Small intestine (tissue), 7 donors: ENCODE data around the gene PDE4D. TPM values are rescaled to one million over a fixed set of nuclear protein-coding genes. Genes with fewer than 3 reads are reported as not detected.
A peak's percentile ranks its signal among the peaks of the same experiment; 100 is the strongest.

Experiments
- DNase-seq, 2 donors: peaks; one replicate each; pipeline versions ENCODE4 v3.0.0 to v3.0.0-alpha.2; 2013
- FAIRE-seq: peaks from 2 replicates; lab custom pipeline; 2012; peaks lifted over from hg19 to GRCh38; lab: Jason Lieb, UNC
- H3K27ac ChIP-seq, 3 donors: one replicate each; pipeline ENCODE4 v1.5.1; 2013; ENCODE audit warnings: low read length in 2 of 3, mild to moderate bottlenecking in 2 of 3, control low read depth in 1 of 3, inconsistent platforms in 1 of 3, low read depth in 1 of 3, moderate library complexity in 1 of 3
- H3K27me3 ChIP-seq, 3 donors: one replicate each; pipeline ENCODE4 v1.6.1; 2013; ENCODE audit warnings: low read length in 3 of 3, inconsistent platforms in 1 of 3; ENCODE audit not compliant: control insufficient read depth in 3 of 3, insufficient read depth in 3 of 3
- H3K36me3 ChIP-seq, 3 donors: one replicate each; pipeline ENCODE4 v1.6.1; 2013; ENCODE audit warnings: low read length in 3 of 3, inconsistent platforms in 1 of 3, low read depth in 1 of 3, mild to moderate bottlenecking in 1 of 3, moderate library complexity in 1 of 3; ENCODE audit not compliant: control insufficient read depth in 3 of 3, insufficient read depth in 2 of 3
- H3K4me1 ChIP-seq, 3 donors: one replicate each; pipeline ENCODE4 v1.6.1; 2013; ENCODE audit warnings: low read length in 2 of 3, inconsistent platforms in 1 of 3, low read depth in 1 of 3, mild to moderate bottlenecking in 1 of 3, moderate library complexity in 1 of 3; ENCODE audit not compliant: control insufficient read depth in 3 of 3, insufficient read depth in 2 of 3
- H3K4me3 ChIP-seq, 3 donors: one replicate each; pipeline ENCODE4 v1.5.1; 2013; ENCODE audit warnings: low read length in 3 of 3, control low read depth in 1 of 3, inconsistent platforms in 1 of 3, low read depth in 1 of 3, mild to moderate bottlenecking in 1 of 3, moderate library complexity in 1 of 3
- H3K9me3 ChIP-seq, 2 donors: one replicate each; pipeline ENCODE4 v1.6.1; 2013; ENCODE audit warnings: low read depth in 1 of 2, low read length in 1 of 2; ENCODE audit not compliant: control insufficient read depth in 2 of 2, insufficient read depth in 1 of 2
- WGBS, 3 donors: extraction: QIAGEN DNeasy Blood & Tissue Kit; methylation state at CpG; one replicate each; pipeline ENCODE4 v1.1.7; 2013; 5-methylcytosine and 5-hydroxymethylcytosine counted together
- polyA plus RNA-seq, 4 donors: library from polyadenylated mRNA; stranded (reverse) in 3 of 4; unstranded in 1 of 4; fragments of 200-250 nt in 3 of 4; fragments of 120-200 nt in 1 of 4; gene quantifications; one replicate each; pipeline versions ENCODE4 v1.2.1 to v1.2.3, GENCODE V29; 2013
- donor health status: healthy with polysubstance abuse.
- donor health status: control.
- donor health status: control.
- donor health status: Bipolar disorder and iron deficiency.
- donor health status: healthy.

PDE4D gene
- polyA plus RNA-seq, 4 donors, result 2.9 to 16.2 (median 5.3) TPM

GRCh38 chr5:59436364-59437148, 457.0 kb downstream of the PDE4D start:
- Histone ChIP-seq H3K27ac (no peak overlapping the region), H3K27me3 (no peaks in the 10 kb centered on the region), H3K4me3 (no peak overlapping the region), H3K36me3 (no peaks in the 10 kb centered on the region), H3K4me1 (no peaks in the 10 kb centered on the region), H3K9me3 (no peaks in the 10 kb centered on the region)
- 74 to 77% (median 75%) methylated on average over 5 of the region's 5 CpGs for WGBS, 3 donors
- FAIRE-seq, result no peak
- no peak for DNase-seq

GRCh38 chr5:59433174-59433573, 460.4 kb downstream of the PDE4D start:
- DNase-seq (no peak), FAIRE-seq (no peak)
- H3K27me3 ChIP-seq, result no peaks in the 10 kb centered on the region
- H3K9me3 ChIP-seq, result no peaks in the 10 kb centered on the region
- H3K27ac ChIP-seq, result no peak overlapping the region
- H3K36me3 ChIP-seq, result no peaks in the 10 kb centered on the region
- H3K4me3 ChIP-seq, result no peak overlapping the region
- 85 to 89% (median 86%) methylated on average over 1 of the region's 1 CpG for WGBS, 3 donors
- H3K4me1 ChIP-seq, result no peaks in the 10 kb centered on the region

- Histone ChIP-seq H3K27me3 (no peaks in the 10 kb centered on the region), H3K9me3 (no peaks in the 10 kb centered on the region), H3K27ac (no peak overlapping the region), H3K4me1 (peaks cover 0 to 4% (median 3%) of the 10 kb centered on the region in 3 donors), H3K36me3 (no peaks in the 10 kb centered on the region), H3K4me3 (no peak overlapping the region)
- DNase-seq (no peak), FAIRE-seq (no peak)
- 95 to 97% (median 96%) methylated on average over 9 of the region's 9 CpGs for WGBS, 3 donors
Measured at GRCh38 chr5:59430066-59430685, 463.4 kb downstream of the PDE4D start.

GRCh38 chr5:59428391-59428790, 465.1 kb downstream of the PDE4D start:
- no peak for FAIRE-seq

GRCh38 chr5:59424515-59424914, 469.0 kb downstream of the PDE4D start:
- no peak for FAIRE-seq
- Histone ChIP-seq H3K36me3 (no peaks in the 10 kb centered on the region), H3K27ac (no peak overlapping the region), H3K4me3 (no peak overlapping the region), H3K27me3 (no peaks in the 10 kb centered on the region), H3K4me1 (peaks cover 3 to 10% (median 7%) of the 10 kb centered on the region in 3 donors), H3K9me3 (peaks cover 0 to 7% of the 10 kb centered on the region in 2 donors)
- DNase-seq, result no peak
- WGBS, 3 donors, result 71 to 83% (median 78%) methylated on average over 3 of the region's 3 CpGs

More at GRCh38 chr5:59428391-59428790, 465.1 kb downstream of the PDE4D start:
- Histone ChIP-seq H3K36me3 (no peaks in the 10 kb centered on the region), H3K4me3 (no peak overlapping the region), H3K9me3 (no peaks in the 10 kb centered on the region), H3K4me1 (peaks cover 0 to 4% (median 3%) of the 10 kb centered on the region in 3 donors), H3K27me3 (no peaks in the 10 kb centered on the region), H3K27ac (no peak overlapping the region)
- 73 to 92% (median 75%) methylated on average over 2 of the region's 2 CpGs for WGBS, 3 donors
- no peak for DNase-seq

- no peaks in the 10 kb centered on the region for H3K27me3 ChIP-seq
- FAIRE-seq (no peak), DNase-seq (no peak)
- peaks cover 3 to 17% (median 7%) of the 10 kb centered on the region in 3 donors for H3K4me1 ChIP-seq
- no peak overlapping the region for H3K4me3 ChIP-seq
- H3K36me3 ChIP-seq, result no peaks in the 10 kb centered on the region
- peaks cover 0 to 7% of the 10 kb centered on the region in 2 donors for H3K9me3 ChIP-seq
- peak overlapping the region in 2 of 3 donors; percentile 11 to 25 for H3K27ac ChIP-seq
Measured at GRCh38 chr5:59423021-59423420, 470.5 kb downstream of the PDE4D start.

GRCh38 chr5:59421986-59422941, 471.3 kb downstream of the PDE4D start:
- Histone ChIP-seq H3K36me3 (no peaks in the 10 kb centered on the region), H3K27ac (peak overlapping the region in 1 of 3 donors; percentile 25), H3K27me3 (no peaks in the 10 kb centered on the region), H3K4me3 (no peak overlapping the region), H3K9me3 (peaks cover 0 to 7% of the 10 kb centered on the region in 2 donors), H3K4me1 (peaks cover 3 to 17% (median 7%) of the 10 kb centered on the region in 3 donors)
- peak; percentile 83 for DNase-seq
- WGBS, 3 donors, result 29 to 58% (median 35%) methylated on average over 6 of the region's 6 CpGs
- no peak for FAIRE-seq

GRCh38 chr5:59420596-59420995, 472.9 kb downstream of the PDE4D start:
- H3K27me3 ChIP-seq, result no peaks in the 10 kb centered on the region
- no peak overlapping the region for H3K27ac ChIP-seq
- no peaks in the 10 kb centered on the region for H3K36me3 ChIP-seq
- H3K9me3 ChIP-seq, result peaks cover 0 to 7% of the 10 kb centered on the region in 2 donors
- H3K4me1 ChIP-seq, result peaks cover 0 to 17% (median 3%) of the 10 kb centered on the region in 3 donors
- 84 to 93% (median 92%) methylated on average over 7 of the region's 7 CpGs for WGBS, 3 donors
- FAIRE-seq, result no peak
- H3K4me3 ChIP-seq, result no peak overlapping the region
- DNase-seq, result no peak
